Spleen (tissue), 7 donors: ENCODE data around the gene PRR7.

ENCODE experiments used
- POLR2A ChIP-seq, 3 donors: fragments of 450-650 bp; IDR thresholded peaks; one replicate each; pipeline ENCODE4 v1.5.1; 2017; ENCODE audit warnings: antibody characterized with exemption in 3 of 3, mild to moderate bottlenecking in 1 of 3
- POLR2AphosphoS5 ChIP-seq, 3 donors: sonication (generic); formaldehyde crosslinking; IDR thresholded peaks; one replicate each; pipeline ENCODE4 v1.5.1; 2017; ENCODE audit warnings: antibody characterized with exemption in 3 of 3
- TF ChIP-seq, protein P1 (sequence below), 11 experiments: fragments of 200-600 bp in 7 of 11; fragments of 450-650 bp in 4 of 11; sonication (generic) in 4 of 11; IDR thresholded peaks in 8 of 11; conservative IDR thresholded peaks in 3 of 11; 1 replicate in 7 of 11; 2 replicates in 4 of 11; pipeline versions ENCODE4 v1.4.0 to v1.8.0; 2016 to 2021; ENCODE audit warnings: antibody characterized with exemption in 11 of 11, inconsistent platforms in 4 of 11, mild to moderate bottlenecking in 1 of 11
- donor health status: DM: no; HTN: no; CAD: no; lungs with moderate emphysema.
- donor health status: DM: no; HTN: no; CAD: no.
- donor health status: DM: no; HTN: no; CAD: no.

DNA sequence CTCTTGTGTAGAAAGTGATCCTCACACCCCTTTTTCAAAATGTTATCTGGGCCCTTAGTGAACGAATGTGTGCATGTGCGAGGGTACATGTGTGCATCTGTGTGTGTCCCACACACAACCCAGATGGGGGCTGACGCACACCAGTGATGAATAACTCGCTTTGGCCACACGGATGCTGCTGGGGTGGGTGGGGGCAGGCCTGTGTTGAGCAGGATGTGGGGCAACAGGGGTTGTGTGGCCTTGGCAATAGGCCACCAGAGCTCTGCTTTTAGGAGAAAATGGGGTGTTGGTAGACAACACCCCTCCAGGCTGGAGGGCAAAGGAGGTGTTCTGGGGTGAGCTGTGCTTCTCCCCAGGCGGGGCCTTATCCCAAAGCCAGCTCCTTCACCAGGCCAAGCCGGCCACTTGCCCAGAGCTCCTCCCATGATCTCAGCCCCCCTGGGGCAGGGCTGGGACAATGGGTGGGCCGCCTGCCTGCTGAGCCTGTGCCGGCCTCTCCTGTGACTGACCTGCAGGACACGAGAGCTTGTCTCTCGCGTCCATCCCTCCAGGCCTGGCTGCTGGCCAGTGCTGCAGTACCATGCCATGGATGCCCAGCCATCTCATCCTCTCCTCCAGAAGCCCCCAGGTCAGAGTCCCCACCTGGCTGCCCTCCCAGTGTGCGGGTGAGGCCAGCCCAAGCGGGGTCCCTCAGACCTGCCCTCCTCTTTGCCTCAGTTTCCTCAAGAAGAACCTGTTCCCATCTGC is 25.2 kb downstream of the PRR7 start:
- TF ChIP-seq, protein P1, sequence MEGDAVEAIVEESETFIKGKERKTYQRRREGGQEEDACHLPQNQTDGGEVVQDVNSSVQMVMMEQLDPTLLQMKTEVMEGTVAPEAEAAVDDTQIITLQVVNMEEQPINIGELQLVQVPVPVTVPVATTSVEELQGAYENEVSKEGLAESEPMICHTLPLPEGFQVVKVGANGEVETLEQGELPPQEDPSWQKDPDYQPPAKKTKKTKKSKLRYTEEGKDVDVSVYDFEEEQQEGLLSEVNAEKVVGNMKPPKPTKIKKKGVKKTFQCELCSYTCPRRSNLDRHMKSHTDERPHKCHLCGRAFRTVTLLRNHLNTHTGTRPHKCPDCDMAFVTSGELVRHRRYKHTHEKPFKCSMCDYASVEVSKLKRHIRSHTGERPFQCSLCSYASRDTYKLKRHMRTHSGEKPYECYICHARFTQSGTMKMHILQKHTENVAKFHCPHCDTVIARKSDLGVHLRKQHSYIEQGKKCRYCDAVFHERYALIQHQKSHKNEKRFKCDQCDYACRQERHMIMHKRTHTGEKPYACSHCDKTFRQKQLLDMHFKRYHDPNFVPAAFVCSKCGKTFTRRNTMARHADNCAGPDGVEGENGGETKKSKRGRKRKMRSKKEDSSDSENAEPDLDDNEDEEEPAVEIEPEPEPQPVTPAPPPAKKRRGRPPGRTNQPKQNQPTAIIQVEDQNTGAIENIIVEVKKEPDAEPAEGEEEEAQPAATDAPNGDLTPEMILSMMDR (IDR thresholded peaks at IDR 0.05 in 8 of 11, conservative IDR thresholded peaks at IDR 0.05 in 3 of 11) = no peak
- TF ChIP-seq POLR2AphosphoS5 (IDR thresholded peaks at IDR 0.05) = no peak
- no peak for TF ChIP-seq POLR2A (IDR thresholded peaks at IDR 0.05)
